ENCODE measurements around the gene LPIN2. TPM values are rescaled to one million over a fixed set of nuclear protein-coding genes. Genes with fewer than 3 reads are reported as not detected.

Gene LPIN2
- 10 to 100 TPM; 57.8 to 80.3 TPM for total RNA-seq

- ATAC-seq (peak; percentile 95 to 96), DNase-seq (ENCODE audit: low spot score) (peak; percentile 98)
- no peaks in the 10 kb centered on the region for H3K9me3 Mint-ChIP-seq
These were observed at the start of gene LPIN2 for GRCh38 chr18:3013024-3013804. Gene LPIN2, minus strand, starts transcription at chr18:3013144. Its CDS starts 52,304 bp downstream, at chr18:2960840.

GRCh38 chr18:3061581-3062312, 48.8 kb upstream of the LPIN2 start:
- H3K27me3 Mint-ChIP-seq = no peaks in the 10 kb centered on the region
- peak overlapping the region; percentile 88 for H3K4me3 Mint-ChIP-seq

More at GRCh38 chr18:3013024-3013804, at the start of gene LPIN2:
- Mint-ChIP-seq H3K4me1 (ENCODE audit: low read depth in 2 of 2) (peaks cover 37 to 40% of the 10 kb centered on the region in 2 donors), H3K27ac (peak within 1 kb of the TSS; percentile 81 to 87), H3K36me3 (peaks cover 11% of the 10 kb centered on the region), H3K27me3 (peaks cover 0 to 4% of the 10 kb centered on the region in 2 donors), H3K4me3 (peak within 1 kb of the TSS; percentile 94)

GRCh38 chr18:3060667-3061580, 48.0 kb upstream of the LPIN2 start:
- peak; percentile 57 to 74 for ATAC-seq
- Mint-ChIP-seq H3K27me3 (no peaks in the 10 kb centered on the region), H3K4me1 (ENCODE audit: low read depth in 2 of 2) (peaks cover 50 to 52% of the 10 kb centered on the region in 2 donors), H3K27ac (peak overlapping the region; percentile 85 to 100), H3K4me3 (peak overlapping the region; percentile 88), H3K36me3 (no peaks in the 10 kb centered on the region), H3K9me3 (no peaks in the 10 kb centered on the region)
- peak; percentile 80 for DNase-seq (ENCODE audit: low spot score)

More at GRCh38 chr18:3061581-3062312, 48.8 kb upstream of the LPIN2 start:
- Mint-ChIP-seq H3K9me3 (no peaks in the 10 kb centered on the region), H3K4me1 (ENCODE audit: low read depth in 2 of 2) (peaks cover 56% of the 10 kb centered on the region in 2 donors), H3K27ac (peak overlapping the region; percentile 85 to 100), H3K36me3 (no peaks in the 10 kb centered on the region)
- DNase-seq (ENCODE audit: low spot score) (peak; percentile 85), ATAC-seq (peak; percentile 90 to 91)

GRCh38 chr18:3059272-3059671, 46.3 kb upstream of the LPIN2 start:
- H3K9me3 Mint-ChIP-seq = no peaks in the 10 kb centered on the region
- no peak for ATAC-seq
- no peaks in the 10 kb centered on the region for H3K27me3 Mint-ChIP-seq
- H3K36me3 Mint-ChIP-seq = peaks cover 2% of the 10 kb centered on the region
- H3K27ac Mint-ChIP-seq = peak overlapping the region; percentile 85 to 100
- peak overlapping the region; percentile 54 for H3K4me3 Mint-ChIP-seq
- peaks cover 50 to 52% of the 10 kb centered on the region in 2 donors for H3K4me1 Mint-ChIP-seq (ENCODE audit: low read depth in 2 of 2)
- no peak for DNase-seq (ENCODE audit: low spot score)

GRCh38 chr18:3058328-3059191, 45.6 kb upstream of the LPIN2 start:
- no peak for DNase-seq (ENCODE audit: low spot score)
- peak overlapping the region; percentile 85 to 100 for H3K27ac Mint-ChIP-seq
- peak in 1 of 2 donors; percentile 66 for ATAC-seq
- no peaks in the 10 kb centered on the region for H3K27me3 Mint-ChIP-seq
- H3K36me3 Mint-ChIP-seq = peaks cover 5% of the 10 kb centered on the region
- peaks cover under 1% of the 10 kb centered on the region for H3K9me3 Mint-ChIP-seq
- H3K4me3 Mint-ChIP-seq = peak overlapping the region; percentile 54
- H3K4me1 Mint-ChIP-seq (ENCODE audit: low read depth in 2 of 2) = peaks cover 51 to 53% of the 10 kb centered on the region in 2 donors

- peaks cover 7% of the 10 kb centered on the region for H3K9me3 Mint-ChIP-seq
- ATAC-seq = no peak
- no peak overlapping the region for H3K4me3 Mint-ChIP-seq
- H3K36me3 Mint-ChIP-seq = peaks cover 10% of the 10 kb centered on the region
- H3K4me1 Mint-ChIP-seq (ENCODE audit: low read depth in 2 of 2) = peaks cover 51 to 53% of the 10 kb centered on the region in 2 donors
- H3K27me3 Mint-ChIP-seq = no peaks in the 10 kb centered on the region
- H3K27ac Mint-ChIP-seq = peak overlapping the region; percentile 85 to 100
- DNase-seq (ENCODE audit: low spot score) = no peak
These were observed 44.6 kb upstream of the LPIN2 start for GRCh38 chr18:3057526-3057925.

- peak overlapping the region; percentile 85 to 100 for H3K27ac Mint-ChIP-seq
- peaks cover 48 to 53% of the 10 kb centered on the region in 2 donors for H3K4me1 Mint-ChIP-seq (ENCODE audit: low read depth in 2 of 2)
- peaks cover 10% of the 10 kb centered on the region for H3K36me3 Mint-ChIP-seq
- H3K4me3 Mint-ChIP-seq = no peak overlapping the region
- DNase-seq (ENCODE audit: low spot score) (no peak), ATAC-seq (no peak)
- H3K27me3 Mint-ChIP-seq = no peaks in the 10 kb centered on the region
- H3K9me3 Mint-ChIP-seq = peaks cover 7% of the 10 kb centered on the region
These were observed 43.4 kb upstream of the LPIN2 start for GRCh38 chr18:3056311-3056710.

GRCh38 chr18:3055816-3056215, 42.9 kb upstream of the LPIN2 start:
- no peak overlapping the region for H3K27ac Mint-ChIP-seq
- H3K4me1 Mint-ChIP-seq (ENCODE audit: low read depth in 2 of 2) = peaks cover 43 to 48% of the 10 kb centered on the region in 2 donors
- DNase-seq (ENCODE audit: low spot score) (no peak), ATAC-seq (no peak)
- H3K4me3 Mint-ChIP-seq = no peak overlapping the region
- H3K27me3 Mint-ChIP-seq = no peaks in the 10 kb centered on the region
- H3K36me3 Mint-ChIP-seq = peaks cover 10% of the 10 kb centered on the region
- H3K9me3 Mint-ChIP-seq = peaks cover 7% of the 10 kb centered on the region

- H3K27me3 Mint-ChIP-seq = no peaks in the 10 kb centered on the region
- no peak overlapping the region for H3K27ac Mint-ChIP-seq
- DNase-seq (ENCODE audit: low spot score) = no peak
- H3K4me3 Mint-ChIP-seq = no peak overlapping the region
- peaks cover 10% of the 10 kb centered on the region for H3K36me3 Mint-ChIP-seq
- H3K4me1 Mint-ChIP-seq (ENCODE audit: low read depth in 2 of 2) = peaks cover 37 to 43% of the 10 kb centered on the region in 2 donors
- H3K9me3 Mint-ChIP-seq = peaks cover 7% of the 10 kb centered on the region
- ATAC-seq = no peak
These were observed 42.3 kb upstream of the LPIN2 start for GRCh38 chr18:3055186-3055728.

GRCh38 chr18:3054780-3055179, 41.8 kb upstream of the LPIN2 start:
- Mint-ChIP-seq H3K4me1 (ENCODE audit: low read depth in 2 of 2) (peaks cover 33 to 40% of the 10 kb centered on the region in 2 donors), H3K36me3 (peaks cover 10% of the 10 kb centered on the region), H3K27ac (no peak overlapping the region), H3K4me3 (no peak overlapping the region), H3K27me3 (no peaks in the 10 kb centered on the region), H3K9me3 (peaks cover 7% of the 10 kb centered on the region)
- ATAC-seq (no peak), DNase-seq (ENCODE audit: low spot score) (no peak)

- DNase-seq (ENCODE audit: low spot score) (no peak), ATAC-seq (no peak)
- H3K27ac Mint-ChIP-seq = peak overlapping the region in 1 of 2 donors; percentile 9
- H3K4me3 Mint-ChIP-seq = no peak overlapping the region
- H3K9me3 Mint-ChIP-seq = peaks cover 7% of the 10 kb centered on the region
- H3K27me3 Mint-ChIP-seq = no peaks in the 10 kb centered on the region
- peaks cover 10% of the 10 kb centered on the region for H3K36me3 Mint-ChIP-seq
- H3K4me1 Mint-ChIP-seq (ENCODE audit: low read depth in 2 of 2) = peaks cover 29 to 40% of the 10 kb centered on the region in 2 donors
These were observed 41.3 kb upstream of the LPIN2 start for GRCh38 chr18:3054214-3054613.

GRCh38 chr18:3053081-3053480, 40.1 kb upstream of the LPIN2 start:
- Mint-ChIP-seq H3K9me3 (peaks cover 7% of the 10 kb centered on the region), H3K36me3 (peaks cover 10% of the 10 kb centered on the region), H3K27ac (peak overlapping the region in 1 of 2 donors; percentile 14), H3K27me3 (peaks cover 0 to 1% of the 10 kb centered on the region in 2 donors), H3K4me3 (no peak overlapping the region), H3K4me1 (ENCODE audit: low read depth in 2 of 2) (peaks cover 19 to 32% of the 10 kb centered on the region in 2 donors)
- DNase-seq (ENCODE audit: low spot score) (no peak), ATAC-seq (no peak)
